Fibroblast of lung (primary cell): ENCODE data around the gene PLTP. TPM values are rescaled to one million over a fixed set of nuclear protein-coding genes. Genes with fewer than 3 reads are reported as not detected.

Source experiments
- DNase-seq, 2 donors: peaks; one replicate each; pipeline versions ENCODE4 v3.0.0 to v3.0.0-alpha.2; 2010; ENCODE audit warnings: low read depth in 2 of 2
- H2AFZ ChIP-seq: 2 replicates; pipeline ENCODE4 v1.5.1; 2012; ENCODE audit warnings: low read length, control low read depth, inconsistent platforms
- H3K27ac ChIP-seq: 2 replicates; pipeline ENCODE4 v1.5.1; 2011; ENCODE audit warnings: low read length, control low read depth; ENCODE audit not compliant: insufficient read depth
- H3K27me3 ChIP-seq: 2 replicates; pipeline ENCODE4 v1.5.1; 2011; ENCODE audit warnings: mild to moderate bottlenecking, low read length; ENCODE audit not compliant: control insufficient read depth, insufficient read depth
- H3K36me3 ChIP-seq: 2 replicates; pipeline ENCODE4 v1.5.1; 2011; ENCODE audit warnings: low read length; ENCODE audit not compliant: control insufficient read depth, insufficient read depth
- H3K4me1 ChIP-seq: 2 replicates; pipeline ENCODE4 v1.5.1; 2011; ENCODE audit warnings: low read length; ENCODE audit not compliant: control insufficient read depth, insufficient read depth; ENCODE audit errors: extremely low read depth
- H3K4me2 ChIP-seq: 2 replicates; pipeline ENCODE4 v1.5.1; 2011; ENCODE audit warnings: low read length, control low read depth; ENCODE audit not compliant: insufficient read depth; ENCODE audit errors: extremely low read depth
- H3K4me3 ChIP-seq, 4 experiments: fragments of 200-600 bp in 1 of 4; sonication (generic) in 1 of 4; replicated peaks in 1 of 4; 2 replicates each; pipeline ENCODE4 v1.5.1; 2011 to 2016; ENCODE audit warnings: low read length in 4 of 4, low read depth in 3 of 4, mild to moderate bottlenecking in 3 of 4, control low read depth in 2 of 4, inconsistent platforms in 1 of 4, mixed read lengths in 1 of 4; ENCODE audit not compliant: insufficient read depth in 1 of 4; ENCODE audit errors: control extremely low read depth in 1 of 4
- H3K79me2 ChIP-seq: 2 replicates; pipeline ENCODE4 v1.5.1; 2012; ENCODE audit warnings: mild to moderate bottlenecking, low read length, inconsistent platforms; ENCODE audit not compliant: control insufficient read depth, insufficient read depth
- H3K9ac ChIP-seq: 2 replicates; pipeline ENCODE4 v1.5.1; 2011; ENCODE audit warnings: mild to moderate bottlenecking, low read length, control low read depth; ENCODE audit not compliant: insufficient read depth
- H3K9me3 ChIP-seq: 2 replicates; pipeline ENCODE4 v1.5.1; 2012; ENCODE audit warnings: low read depth, low read length; ENCODE audit not compliant: control insufficient read depth, insufficient read depth
- H4K20me1 ChIP-seq: 2 replicates; pipeline ENCODE4 v1.5.1; 2011; ENCODE audit warnings: low read length; ENCODE audit not compliant: control insufficient read depth, insufficient read depth; ENCODE audit errors: extremely low read depth
- EZH2 ChIP-seq: IDR thresholded peaks from 2 replicates; pipeline ENCODE4 v1.5.1; 2012; ENCODE audit warnings: low read length, control low read depth, mild to moderate bottlenecking; ENCODE audit errors: missing control alignments
- polyA plus RNA-seq, 2 donors: library from polyadenylated mRNA; depleted of rRNA in 1 of 2; stranded (reverse) in 1 of 2; unstranded in 1 of 2; fragments of >200 nt; gene quantifications; 2 replicates each; pipeline ENCODE4 v1.2.1, GENCODE V29; 2011 to 2012; ENCODE audit warnings: missing spikeins in 1 of 2
- total RNA-seq: library from RNA; depleted of rRNA; stranded (reverse); fragments of >200 nt; gene quantifications from 2 replicates; pipeline ENCODE4 v1.2.1, GENCODE V29; 2014
- TF ChIP-seq, protein P1 (sequence below), 2 donors: IDR thresholded peaks in 1 of 2; conservative IDR thresholded peaks in 1 of 2; 1 replicate in 1 of 2; 2 replicates in 1 of 2; pipeline ENCODE4 v1.5.1; 2011 to 2012; ENCODE audit warnings: low read length in 2 of 2, control low read depth in 1 of 2, inconsistent platforms in 1 of 2, low read depth in 1 of 2, mild to moderate bottlenecking in 1 of 2

PLTP gene
- total and polyA plus RNA-seq, 2 donors (not counting 1 experiment from before 2014, with no cell fraction given), result 63.1 to 110 TPM

- H3K4me2 ChIP-seq, result no peak overlapping the region
- DNase-seq, result no peak
- H3K9ac ChIP-seq, result no peak overlapping the region
- no peaks in the 10 kb centered on the region for H3K4me1 ChIP-seq
- H3K36me3 ChIP-seq, result peaks cover 53% of the 10 kb centered on the region
- no peaks in the 10 kb centered on the region for H3K79me2 ChIP-seq
- H4K20me1 ChIP-seq, result no peaks in the 10 kb centered on the region
- no peak overlapping the region for H3K27ac ChIP-seq
- no peak overlapping the region for H3K4me3 ChIP-seq
- TF ChIP-seq, protein P1, sequence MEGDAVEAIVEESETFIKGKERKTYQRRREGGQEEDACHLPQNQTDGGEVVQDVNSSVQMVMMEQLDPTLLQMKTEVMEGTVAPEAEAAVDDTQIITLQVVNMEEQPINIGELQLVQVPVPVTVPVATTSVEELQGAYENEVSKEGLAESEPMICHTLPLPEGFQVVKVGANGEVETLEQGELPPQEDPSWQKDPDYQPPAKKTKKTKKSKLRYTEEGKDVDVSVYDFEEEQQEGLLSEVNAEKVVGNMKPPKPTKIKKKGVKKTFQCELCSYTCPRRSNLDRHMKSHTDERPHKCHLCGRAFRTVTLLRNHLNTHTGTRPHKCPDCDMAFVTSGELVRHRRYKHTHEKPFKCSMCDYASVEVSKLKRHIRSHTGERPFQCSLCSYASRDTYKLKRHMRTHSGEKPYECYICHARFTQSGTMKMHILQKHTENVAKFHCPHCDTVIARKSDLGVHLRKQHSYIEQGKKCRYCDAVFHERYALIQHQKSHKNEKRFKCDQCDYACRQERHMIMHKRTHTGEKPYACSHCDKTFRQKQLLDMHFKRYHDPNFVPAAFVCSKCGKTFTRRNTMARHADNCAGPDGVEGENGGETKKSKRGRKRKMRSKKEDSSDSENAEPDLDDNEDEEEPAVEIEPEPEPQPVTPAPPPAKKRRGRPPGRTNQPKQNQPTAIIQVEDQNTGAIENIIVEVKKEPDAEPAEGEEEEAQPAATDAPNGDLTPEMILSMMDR (conservative IDR thresholded peaks at IDR 0.05 in 1 of 2, IDR thresholded peaks at IDR 0.05 in 1 of 2; ENCODE audit: low read depth in 1 of 2, low read length in 2 of 2), result no peak
- no peak for TF ChIP-seq EZH2
- H2AFZ ChIP-seq, result no peak overlapping the region
- H3K9me3 ChIP-seq, result no peaks in the 10 kb centered on the region
- no peaks in the 10 kb centered on the region for H3K27me3 ChIP-seq
These were observed 41.7 kb upstream of the PLTP start for GRCh38 chr20:45953672-45954071.

DNA sequence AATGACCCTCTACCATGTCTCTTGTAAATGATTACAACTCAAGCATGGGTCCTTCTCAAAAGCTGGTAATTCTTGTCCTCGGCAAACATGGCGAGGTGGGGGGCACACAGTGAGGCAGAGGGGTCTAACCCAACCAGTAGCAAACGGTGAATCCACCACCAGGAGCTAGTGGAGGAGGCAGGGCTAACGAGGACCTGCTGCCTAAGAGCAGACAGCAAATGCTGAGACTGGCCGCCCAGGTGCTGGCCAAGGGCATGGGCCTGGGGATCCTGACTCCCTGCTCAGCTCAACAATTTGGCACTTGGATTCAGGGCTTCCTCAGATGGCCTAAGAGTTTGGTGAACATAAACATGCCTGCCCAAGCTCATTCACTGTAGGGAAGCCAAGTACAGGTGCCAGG lies 40.9 kb upstream of the PLTP start:
- H3K36me3 ChIP-seq, result peaks cover 55% of the 10 kb centered on the region
- TF ChIP-seq, protein P1 (conservative IDR thresholded peaks at IDR 0.05 in 1 of 2, IDR thresholded peaks at IDR 0.05 in 1 of 2; ENCODE audit: low read depth in 1 of 2, low read length in 2 of 2), result no peak
- no peak for TF ChIP-seq EZH2

DNA sequence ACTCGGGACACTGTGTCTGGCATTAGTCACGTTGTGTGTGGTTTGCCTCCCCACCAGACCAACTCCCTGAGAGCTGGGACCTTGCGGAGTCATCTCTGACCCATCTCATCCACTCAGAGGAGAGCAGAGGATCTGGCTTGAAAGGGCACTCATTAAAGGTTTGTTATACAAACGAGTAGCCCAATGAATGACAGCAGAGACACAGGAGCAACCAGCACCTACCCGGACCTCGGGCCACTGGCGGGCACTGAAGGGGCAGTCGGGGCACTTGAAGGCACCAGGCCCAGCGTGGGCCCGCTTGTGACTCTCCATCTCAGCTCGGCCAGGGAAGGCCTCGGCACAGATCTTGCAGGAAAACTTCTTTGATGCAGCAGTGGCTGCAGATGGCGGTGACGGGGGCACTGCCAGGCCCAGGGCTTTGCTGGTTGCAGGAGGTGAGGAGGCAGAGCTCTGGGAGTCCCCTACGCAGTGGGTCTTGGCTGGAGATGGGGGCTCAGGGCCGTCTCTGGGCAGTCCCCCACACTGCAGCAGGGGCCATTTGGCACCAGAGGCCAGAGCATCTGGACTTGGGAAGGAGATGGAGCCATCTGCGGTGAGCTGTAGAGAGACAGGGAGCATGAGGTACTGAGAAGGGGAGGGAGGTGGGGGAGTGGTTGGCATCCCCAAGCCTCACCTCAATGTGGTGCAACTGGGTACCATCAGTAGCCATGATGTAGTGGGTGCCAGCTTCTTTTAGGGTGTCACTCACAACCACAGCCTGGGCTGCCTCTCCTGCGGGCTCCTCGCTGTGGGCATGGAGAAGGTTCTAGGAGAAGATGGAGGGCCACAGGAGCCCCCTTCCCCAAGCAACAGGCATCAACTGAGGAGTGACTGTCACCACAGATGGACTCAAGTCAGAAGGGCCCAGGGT lies 40.2 kb upstream of the PLTP start:
- Histone ChIP-seq H3K79me2 (no peaks in the 10 kb centered on the region), H3K27ac (no peak overlapping the region), H3K4me3 (no peak overlapping the region), H3K9me3 (no peaks in the 10 kb centered on the region), H3K4me2 (no peak overlapping the region), H3K9ac (no peak overlapping the region), H3K27me3 (no peaks in the 10 kb centered on the region), H2AFZ (no peak overlapping the region), H4K20me1 (no peaks in the 10 kb centered on the region), H3K36me3 (peaks cover 56% of the 10 kb centered on the region), H3K4me1 (no peaks in the 10 kb centered on the region)
- DNase-seq, result no peak
- TF ChIP-seq EZH2, result no peak
- TF ChIP-seq, protein P1 (conservative IDR thresholded peaks at IDR 0.05 in 1 of 2, IDR thresholded peaks at IDR 0.05 in 1 of 2; ENCODE audit: low read depth in 1 of 2, low read length in 2 of 2), result no peak

More for the DNA sequence above, 40.9 kb upstream of the PLTP start:
- DNase-seq, result no peak
- Histone ChIP-seq H3K4me3 (no peak overlapping the region), H3K4me2 (no peak overlapping the region), H3K27ac (no peak overlapping the region), H3K9ac (no peak overlapping the region), H3K79me2 (no peaks in the 10 kb centered on the region), H2AFZ (no peak overlapping the region), H3K27me3 (no peaks in the 10 kb centered on the region), H4K20me1 (no peaks in the 10 kb centered on the region), H3K9me3 (no peaks in the 10 kb centered on the region), H3K4me1 (no peaks in the 10 kb centered on the region)
